LNCAP (cell line): ENCODE data around the gene TMEM167A.

Experiments used
- CTCF ChIP-seq: fragments of 450-650 bp; IDR thresholded peaks from 2 replicates; pipeline ENCODE4 v1.5.1; 2017; ENCODE audit warnings: mild to moderate bottlenecking

TMEM167A gene

GRCh38 chr5:83034036-83034435 lies 43.2 kb downstream of the TMEM167A start:
- TF ChIP-seq CTCF: no peak

GRCh38 chr5:83031381-83031780 lies 45.8 kb downstream of the TMEM167A start:
- TF ChIP-seq CTCF: no peak

GRCh38 chr5:83029912-83030311 lies 47.3 kb downstream of the TMEM167A start:
- TF ChIP-seq CTCF: no peak

GRCh38 chr5:83026930-83027687 lies 50.1 kb downstream of the TMEM167A start:
- TF ChIP-seq CTCF: no peak

GRCh38 chr5:83026516-83026915 lies 50.7 kb downstream of the TMEM167A start:
- no peak for TF ChIP-seq CTCF

GRCh38 chr5:83025690-83026478 lies 51.3 kb downstream of the TMEM167A start:
- no peak for TF ChIP-seq CTCF

- no peak for TF ChIP-seq CTCF
Observed at GRCh38 chr5:83022334-83022733, 54.9 kb downstream of the TMEM167A start.
